Measurements from ENCODE around the gene GPR143. TPM values are rescaled to one million over a fixed set of nuclear protein-coding genes. Genes with fewer than 3 reads are reported as not detected.

Gene GPR143
- total RNA-seq, 3 donors from 2014 or later (not counting 1 experiment from before 2014, with no cell fraction given), result not detected

DNA sequence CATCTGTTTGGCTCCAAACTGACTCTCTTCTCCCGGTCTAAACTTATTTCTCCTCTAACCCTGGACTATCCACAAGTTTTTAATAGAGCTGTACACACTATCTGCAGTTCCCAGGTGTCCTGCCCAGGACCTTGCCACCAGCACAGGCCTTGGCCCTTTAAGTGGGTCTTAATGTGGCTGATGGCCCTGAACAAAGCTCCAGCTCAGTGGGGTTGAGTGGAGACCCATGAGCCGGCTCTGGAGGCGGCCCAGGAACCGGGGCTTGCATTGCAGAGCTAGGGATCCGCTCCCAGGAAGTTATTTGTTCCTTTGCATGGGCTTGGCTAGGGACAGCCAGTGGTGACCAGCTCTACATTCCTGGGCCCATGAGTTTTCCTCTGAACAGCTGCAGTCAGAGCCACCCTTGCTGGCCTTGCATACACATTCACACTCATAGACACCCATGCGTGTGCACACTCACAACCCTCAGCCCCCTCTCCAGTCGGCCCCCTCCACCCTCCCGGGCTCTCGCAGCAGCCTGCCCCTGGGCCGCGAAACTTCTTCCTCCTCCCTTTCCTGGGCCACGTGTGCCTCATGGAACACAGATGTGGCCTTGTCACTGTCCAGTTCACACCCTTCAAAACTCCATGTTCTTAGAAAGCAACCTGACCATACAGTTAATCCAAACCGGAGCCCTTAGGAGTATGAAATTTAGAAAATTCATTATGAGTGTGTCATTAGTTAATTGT lies 58.2 kb downstream of the GPR143 start:
- peaks cover 13% of the 10 kb centered on the region for H3K36me3 ChIP-seq (ENCODE audit: control insufficient read depth, insufficient read depth, low read length)
- H3K36me3 Mint-ChIP-seq, result no peaks in the 10 kb centered on the region
- 95% methylated on average over 13 of the region's 13 CpGs for WGBS (ENCODE audit: insufficient coverage)

GRCh38 chrX:9706421-9706820 lies 59.2 kb downstream of the GPR143 start:
- Mint-ChIP-seq H3K4me3 (no peak overlapping the region), H3K36me3 (no peaks in the 10 kb centered on the region), H3K27me3 (ENCODE audit: low read depth in 2 of 2) (no peaks in the 10 kb centered on the region), H3K4me1 (peaks cover 7 to 15% of the 10 kb centered on the region in 2 donors), H3K9me3 (no peaks in the 10 kb centered on the region), H3K27ac (no peak overlapping the region)
- Histone ChIP-seq H3K4me1 (ENCODE audit: control insufficient read depth, insufficient read depth, low read length) (peaks cover 6% of the 10 kb centered on the region), H3K27me3 (ENCODE audit: control insufficient read depth, insufficient read depth, low read length) (no peaks in the 10 kb centered on the region), H3K4me3 (ENCODE audit: low read length) (no peak overlapping the region), H3K27ac (ENCODE audit: low read length) (no peak overlapping the region), H3K9me3 (ENCODE audit: control insufficient read depth, insufficient read depth, low read length) (peaks cover 3% of the 10 kb centered on the region), H3K36me3 (ENCODE audit: control insufficient read depth, insufficient read depth, low read length) (peaks cover 13% of the 10 kb centered on the region)
- DNase-seq, result no peak
- WGBS (ENCODE audit: insufficient coverage), result 96% methylated on average over 4 of the region's 4 CpGs
- intact Hi-C loops (cut with micrococcal nuclease), result loop anchor here (5.0 to 10.0 kb wide), 3 partner anchors 539 to 964 kb away; no protein-coding TSS in a partner anchor
- ATAC-seq, result no peak
- TF ChIP-seq, protein P1, sequence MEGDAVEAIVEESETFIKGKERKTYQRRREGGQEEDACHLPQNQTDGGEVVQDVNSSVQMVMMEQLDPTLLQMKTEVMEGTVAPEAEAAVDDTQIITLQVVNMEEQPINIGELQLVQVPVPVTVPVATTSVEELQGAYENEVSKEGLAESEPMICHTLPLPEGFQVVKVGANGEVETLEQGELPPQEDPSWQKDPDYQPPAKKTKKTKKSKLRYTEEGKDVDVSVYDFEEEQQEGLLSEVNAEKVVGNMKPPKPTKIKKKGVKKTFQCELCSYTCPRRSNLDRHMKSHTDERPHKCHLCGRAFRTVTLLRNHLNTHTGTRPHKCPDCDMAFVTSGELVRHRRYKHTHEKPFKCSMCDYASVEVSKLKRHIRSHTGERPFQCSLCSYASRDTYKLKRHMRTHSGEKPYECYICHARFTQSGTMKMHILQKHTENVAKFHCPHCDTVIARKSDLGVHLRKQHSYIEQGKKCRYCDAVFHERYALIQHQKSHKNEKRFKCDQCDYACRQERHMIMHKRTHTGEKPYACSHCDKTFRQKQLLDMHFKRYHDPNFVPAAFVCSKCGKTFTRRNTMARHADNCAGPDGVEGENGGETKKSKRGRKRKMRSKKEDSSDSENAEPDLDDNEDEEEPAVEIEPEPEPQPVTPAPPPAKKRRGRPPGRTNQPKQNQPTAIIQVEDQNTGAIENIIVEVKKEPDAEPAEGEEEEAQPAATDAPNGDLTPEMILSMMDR (IDR thresholded peaks at IDR 0.05), result no peak

More for the DNA sequence above, 58.2 kb downstream of the GPR143 start:
- DNase-seq, result no peak
- H3K9me3 ChIP-seq (ENCODE audit: control insufficient read depth, insufficient read depth, low read length), result peaks cover 3% of the 10 kb centered on the region
- H3K4me3 ChIP-seq (ENCODE audit: low read length), result no peak overlapping the region
- no peak overlapping the region for H3K27ac Mint-ChIP-seq
- no peak overlapping the region for H3K27ac ChIP-seq (ENCODE audit: low read length)
- no peaks in the 10 kb centered on the region for H3K27me3 ChIP-seq (ENCODE audit: control insufficient read depth, insufficient read depth, low read length)
- H3K27me3 Mint-ChIP-seq (ENCODE audit: low read depth in 2 of 2), result no peaks in the 10 kb centered on the region
- no peaks in the 10 kb centered on the region for H3K9me3 Mint-ChIP-seq
- peaks cover 7 to 15% of the 10 kb centered on the region in 2 donors for H3K4me1 Mint-ChIP-seq
- H3K4me1 ChIP-seq (ENCODE audit: control insufficient read depth, insufficient read depth, low read length), result peaks cover 6% of the 10 kb centered on the region
- TF ChIP-seq, protein P1 (IDR thresholded peaks at IDR 0.05), result no peak
- no peak for ATAC-seq
- no peak overlapping the region for H3K4me3 Mint-ChIP-seq
- intact Hi-C loops (cut with micrococcal nuclease), result loop anchor here (2.0 to 10.0 kb wide), 4 partner anchors 355 to 965 kb away; no protein-coding TSS in a partner anchor

DNA sequence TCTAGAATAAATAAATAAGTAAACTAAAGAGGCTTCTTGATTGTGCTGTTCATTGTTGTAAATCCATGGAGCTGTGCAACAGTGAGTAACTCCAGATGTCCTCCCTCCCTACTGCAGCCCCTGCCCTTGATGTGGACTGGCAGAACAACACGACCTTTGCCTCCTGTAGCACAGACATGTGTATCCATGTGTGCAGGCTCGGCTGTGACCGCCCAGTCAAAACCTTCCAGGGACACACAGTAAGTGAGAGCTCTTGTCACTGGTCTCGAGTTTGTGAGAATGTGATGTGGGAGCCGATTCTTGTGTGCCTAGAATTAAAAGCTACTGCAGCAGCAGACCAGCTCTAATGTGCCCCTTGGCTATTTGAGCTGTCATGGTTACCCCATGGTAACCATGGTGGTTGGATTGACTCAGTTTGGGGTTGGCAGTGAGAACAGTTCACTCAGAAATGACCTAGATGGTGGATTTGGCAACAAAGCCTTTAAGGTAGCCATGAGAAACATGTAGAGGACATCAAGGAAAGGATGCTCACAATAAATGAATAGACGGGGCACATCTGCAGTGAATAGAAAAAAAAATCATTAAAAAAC lies 60.7 kb downstream of the GPR143 start:
- intact Hi-C loops (cut with micrococcal nuclease), result loop anchor here (5.0 to 10.0 kb wide), 3 partner anchors 538 to 963 kb away; no protein-coding TSS in a partner anchor

More for the DNA sequence above, 60.7 kb downstream of the GPR143 start:
- no peak overlapping the region for H3K4me3 ChIP-seq (ENCODE audit: low read length)
- Mint-ChIP-seq H3K36me3 (no peaks in the 10 kb centered on the region), H3K4me3 (no peak overlapping the region), H3K27me3 (ENCODE audit: low read depth in 2 of 2) (no peaks in the 10 kb centered on the region), H3K27ac (no peak overlapping the region), H3K9me3 (no peaks in the 10 kb centered on the region), H3K4me1 (peaks cover 7 to 15% of the 10 kb centered on the region in 2 donors)
- peaks cover 3% of the 10 kb centered on the region for H3K9me3 ChIP-seq (ENCODE audit: control insufficient read depth, insufficient read depth, low read length)
- no peak overlapping the region for H3K27ac ChIP-seq (ENCODE audit: low read length)
- peaks cover 6% of the 10 kb centered on the region for H3K4me1 ChIP-seq (ENCODE audit: control insufficient read depth, insufficient read depth, low read length)
- ATAC-seq (no peak), DNase-seq (no peak)
- H3K27me3 ChIP-seq (ENCODE audit: control insufficient read depth, insufficient read depth, low read length), result no peaks in the 10 kb centered on the region
- H3K36me3 ChIP-seq (ENCODE audit: control insufficient read depth, insufficient read depth, low read length), result peaks cover 12% of the 10 kb centered on the region
- TF ChIP-seq, protein P1 (IDR thresholded peaks at IDR 0.05), result no peak
- WGBS (ENCODE audit: insufficient coverage), result 100% methylated on average over 4 of the region's 6 CpGs
